Activated T-cell treated with anti-CD3 and anti-CD28 coated beads, Interleukin-2, amount 50 U/mL, for 24 hours (primary cell): ENCODE measurements around the gene FAM120B.

Source experiments
- DNase-seq: peaks from one replicate; pipeline ENCODE4 v3.0.0-alpha.2; 2020
- H3K27ac Mint-ChIP-seq: 2 replicates; pipeline ENCODE4 v1.8.0; 2020; ENCODE audit warnings: mild to moderate bottlenecking, mixed read lengths
- H3K27me3 Mint-ChIP-seq: 2 replicates; pipeline ENCODE4 v1.8.0; 2020; ENCODE audit warnings: mixed read lengths
- H3K36me3 Mint-ChIP-seq: 2 replicates; pipeline ENCODE4 v1.8.0; 2020; ENCODE audit warnings: low read depth, mixed read lengths
- H3K4me1 Mint-ChIP-seq: 2 replicates; pipeline ENCODE4 v1.8.0; 2020; ENCODE audit warnings: low read depth, mixed read lengths
- H3K4me3 Mint-ChIP-seq: 2 replicates; pipeline ENCODE4 v1.8.0; 2020; ENCODE audit warnings: mild to moderate bottlenecking, moderate library complexity, mixed read lengths
- H3K9me3 Mint-ChIP-seq: 2 replicates; pipeline ENCODE4 v1.8.0; 2020; ENCODE audit warnings: mixed read lengths

FAM120B gene

DNA sequence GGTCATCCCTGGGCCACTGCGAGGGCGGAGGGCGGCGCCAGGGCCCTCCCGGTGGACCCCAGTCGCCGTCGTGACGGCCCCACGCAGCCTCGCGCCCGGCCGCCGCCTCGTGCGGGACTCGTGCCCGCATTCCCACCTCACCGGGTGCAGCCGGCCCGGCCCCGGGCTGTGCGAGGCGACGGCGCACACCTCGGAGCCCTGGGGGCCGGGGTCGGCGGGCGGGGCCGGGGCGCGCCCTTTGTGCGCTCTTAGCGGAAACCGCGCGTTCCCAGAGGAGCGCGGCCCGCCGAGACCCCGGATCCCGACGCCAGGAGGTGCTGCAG lies 10.2 kb upstream of the FAM120B start:
- Mint-ChIP-seq H3K9me3 (peaks cover under 1% of the 10 kb centered on the region), H3K4me3 (peak overlapping the region; percentile 57), H3K4me1 (peaks cover 38% of the 10 kb centered on the region), H3K27me3 (peaks cover 80% of the 10 kb centered on the region), H3K27ac (no peak overlapping the region), H3K36me3 (no peaks in the 10 kb centered on the region)
- no peak for DNase-seq

DNA sequence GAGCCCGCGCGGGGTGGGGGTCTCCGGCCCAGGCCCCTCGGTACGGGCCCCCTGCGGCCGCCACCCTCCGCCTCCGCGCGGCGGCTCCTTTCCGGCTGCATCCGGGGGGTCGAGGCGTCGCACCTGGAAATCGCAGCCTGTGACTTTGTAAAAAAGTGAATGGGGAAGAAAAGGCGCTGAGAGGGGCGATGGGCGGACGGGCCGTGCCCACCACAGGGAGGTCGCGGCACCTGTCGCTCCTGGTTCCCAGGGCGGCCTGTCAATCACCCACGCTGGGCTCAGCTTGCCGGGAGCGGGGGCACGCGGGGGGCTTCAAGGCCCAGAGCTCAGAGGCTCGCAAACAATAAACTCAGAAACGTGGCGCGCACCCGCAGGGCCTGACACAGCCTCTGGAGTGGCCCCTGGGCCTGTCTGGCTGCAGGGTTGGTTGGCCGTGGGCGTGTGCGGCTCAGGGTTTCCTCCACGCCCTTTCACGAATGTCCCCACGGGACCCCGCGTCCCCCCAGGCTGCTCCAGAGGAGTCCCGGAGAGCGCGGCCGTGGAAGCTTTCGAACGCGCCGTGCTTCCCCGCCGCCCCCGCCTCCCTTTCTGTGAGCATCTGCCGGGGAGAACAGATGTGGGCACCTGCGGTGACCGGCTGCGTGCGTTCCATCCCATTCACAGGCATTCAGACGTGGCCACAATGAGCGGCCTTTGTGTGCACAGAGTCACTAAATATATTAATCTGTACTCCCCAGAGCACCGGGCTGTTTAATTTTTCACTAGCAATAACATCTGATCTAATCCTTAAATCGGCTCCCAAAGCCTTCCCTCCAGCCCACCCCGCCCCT lies 9.6 kb upstream of the FAM120B start:
- Mint-ChIP-seq H3K27ac (no peak overlapping the region), H3K36me3 (no peaks in the 10 kb centered on the region), H3K4me1 (peaks cover 35% of the 10 kb centered on the region), H3K4me3 (no peak overlapping the region), H3K27me3 (peaks cover 81% of the 10 kb centered on the region), H3K9me3 (peaks cover 3% of the 10 kb centered on the region)
- DNase-seq, result no peak

DNA sequence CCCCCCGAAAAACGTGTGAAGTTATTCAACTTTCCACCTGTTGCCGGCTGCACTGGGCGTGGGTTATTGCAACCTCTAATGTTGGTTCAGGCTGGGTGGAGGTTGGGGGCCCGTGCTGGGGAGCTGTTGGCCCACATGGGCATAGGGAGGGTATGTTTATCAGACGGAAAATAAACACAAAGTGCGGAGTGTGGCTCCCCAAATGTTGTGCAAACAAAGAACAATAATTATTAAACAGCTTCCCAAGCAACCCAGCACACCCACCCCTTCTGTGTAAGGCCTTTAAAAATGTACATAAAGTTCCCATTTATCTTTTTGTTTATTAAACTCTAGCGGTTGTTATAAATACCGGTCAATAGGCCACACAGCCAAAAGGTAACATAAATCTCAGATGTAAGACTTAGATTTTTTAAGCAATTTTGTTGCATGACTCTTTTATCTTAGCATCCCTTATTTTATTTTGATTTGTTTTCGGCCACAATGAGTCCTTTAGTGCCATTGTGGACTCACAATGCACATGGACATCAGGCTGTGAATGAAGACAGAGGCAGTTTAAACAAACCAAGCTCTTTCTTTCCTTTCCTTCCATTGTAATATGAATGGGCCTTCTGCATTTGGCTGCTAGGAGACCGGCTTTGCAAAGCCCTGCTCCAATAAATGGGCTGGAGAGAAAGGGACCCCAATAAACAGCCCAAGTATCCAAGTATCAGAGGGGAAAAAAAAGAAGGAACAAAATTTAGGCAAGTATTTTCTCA lies 8.8 kb upstream of the FAM120B start:
- H3K27me3 Mint-ChIP-seq, result peaks cover 79% of the 10 kb centered on the region
- H3K4me3 Mint-ChIP-seq, result no peak overlapping the region
- H3K9me3 Mint-ChIP-seq, result peaks cover 3% of the 10 kb centered on the region
- H3K36me3 Mint-ChIP-seq, result no peaks in the 10 kb centered on the region
- H3K4me1 Mint-ChIP-seq, result peaks cover 27% of the 10 kb centered on the region
- no peak overlapping the region for H3K27ac Mint-ChIP-seq
- DNase-seq, result no peak

DNA sequence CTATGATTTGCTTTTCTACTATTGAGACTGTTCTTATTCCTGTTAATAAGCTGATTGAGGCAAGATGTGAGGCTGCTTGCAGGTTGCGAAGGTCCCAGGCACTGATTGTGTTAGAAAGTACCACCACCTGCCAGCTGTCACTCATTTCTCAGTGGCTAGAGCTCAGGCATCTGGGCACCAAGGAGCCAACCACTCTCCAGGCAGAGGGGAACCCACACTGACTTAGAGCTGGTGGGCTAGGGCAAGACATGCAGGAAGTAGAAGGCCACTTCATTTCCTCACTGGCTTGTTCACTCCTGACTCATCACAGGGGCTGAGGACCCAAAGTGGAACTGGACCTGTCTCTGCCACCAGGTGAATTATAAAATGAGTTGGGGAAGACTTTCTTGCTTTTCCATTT lies 7.9 kb upstream of the FAM120B start:
- Mint-ChIP-seq H3K27ac (no peak overlapping the region), H3K27me3 (peaks cover 70% of the 10 kb centered on the region), H3K9me3 (peaks cover 3% of the 10 kb centered on the region), H3K36me3 (no peaks in the 10 kb centered on the region), H3K4me1 (peaks cover 18% of the 10 kb centered on the region), H3K4me3 (no peak overlapping the region)
- DNase-seq, result no peak

DNA sequence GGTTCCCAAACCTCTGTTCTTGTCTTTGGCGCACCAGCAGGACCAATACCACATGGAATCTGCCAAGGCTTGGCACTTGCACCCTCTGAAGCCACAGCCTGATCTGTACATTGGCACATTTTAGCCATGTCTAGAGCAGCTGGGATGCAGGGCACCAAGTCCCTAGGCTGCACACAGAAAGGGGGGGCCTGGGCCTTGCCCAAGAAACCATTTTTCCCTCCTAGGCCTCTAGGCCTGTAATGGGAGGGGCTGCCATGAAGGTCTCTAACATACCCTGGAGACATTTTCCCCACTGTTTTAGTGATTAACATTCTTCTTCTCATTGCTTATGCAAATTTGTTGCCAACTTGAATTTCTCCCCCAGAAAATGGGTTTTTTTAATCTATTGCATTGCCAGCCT lies 5.4 kb upstream of the FAM120B start:
- Mint-ChIP-seq H3K27ac (no peak overlapping the region), H3K4me1 (peaks cover 4% of the 10 kb centered on the region), H3K36me3 (no peaks in the 10 kb centered on the region), H3K9me3 (peaks cover 3% of the 10 kb centered on the region), H3K27me3 (peaks cover 52% of the 10 kb centered on the region), H3K4me3 (no peak overlapping the region)
- DNase-seq, result no peak

DNA sequence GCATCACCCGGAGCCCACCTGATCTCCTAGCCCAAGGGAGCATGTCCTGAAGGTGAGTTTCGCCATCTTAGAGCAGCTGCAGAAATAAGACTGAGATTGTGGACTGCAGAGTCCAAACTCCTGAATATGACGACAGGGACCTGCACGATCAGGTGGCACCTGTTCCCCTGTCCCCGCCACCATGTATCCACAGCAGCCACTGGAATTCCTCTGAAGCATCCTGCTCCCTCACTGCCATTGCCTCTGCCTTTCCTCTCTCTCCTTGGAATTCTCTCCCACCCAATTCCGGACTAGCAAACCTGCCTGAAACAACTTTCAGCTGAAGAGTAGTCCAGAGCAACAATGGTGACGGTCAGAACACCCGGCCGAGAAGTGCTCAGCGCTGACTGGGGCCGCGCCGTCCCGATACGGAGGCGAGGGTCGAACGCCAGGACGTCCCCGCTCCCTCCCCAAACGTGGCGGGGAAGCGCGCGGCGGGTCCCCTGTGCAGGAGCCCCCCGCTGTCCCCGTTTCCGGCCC lies 694 bp upstream of the FAM120B start:
- H3K27me3 Mint-ChIP-seq, result peaks cover 17% of the 10 kb centered on the region
- no peak for DNase-seq
- peak overlapping the region; percentile 41 for H3K27ac Mint-ChIP-seq
- peaks cover 35% of the 10 kb centered on the region for H3K4me1 Mint-ChIP-seq
- H3K9me3 Mint-ChIP-seq, result peaks cover 3% of the 10 kb centered on the region
- H3K4me3 Mint-ChIP-seq, result peak overlapping the region; percentile 95
- peaks cover 26% of the 10 kb centered on the region for H3K36me3 Mint-ChIP-seq

DNA sequence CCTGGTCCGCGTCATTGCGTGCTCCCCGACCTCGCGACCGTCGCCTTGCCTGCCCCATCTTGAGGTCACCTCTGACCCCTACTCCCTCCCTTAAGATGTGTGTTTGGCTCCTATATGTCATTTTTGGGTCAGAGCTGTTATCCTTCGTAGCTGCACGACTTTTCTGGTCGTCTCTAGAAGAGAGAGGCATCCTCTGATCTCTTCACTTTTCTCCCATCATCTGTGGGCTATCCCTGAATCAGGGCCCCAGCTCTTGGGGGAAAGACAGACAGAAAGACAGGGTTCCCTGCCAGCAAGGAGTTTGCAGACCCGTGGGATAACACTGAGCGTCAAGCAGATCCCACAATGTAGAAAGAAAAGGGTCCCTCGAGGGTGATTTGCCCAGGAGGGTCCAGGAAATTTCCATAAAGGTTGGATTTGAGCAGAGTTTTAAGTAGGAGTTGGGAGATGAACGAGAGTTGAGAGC lies 555 bp downstream of the FAM120B start:
- Mint-ChIP-seq H3K4me3 (peak overlapping the region; percentile 95), H3K27ac (peak overlapping the region; percentile 97), H3K9me3 (no peaks in the 10 kb centered on the region), H3K27me3 (peaks cover 9% of the 10 kb centered on the region), H3K4me1 (peaks cover 45% of the 10 kb centered on the region), H3K36me3 (peaks cover 36% of the 10 kb centered on the region)
- no peak for DNase-seq

DNA sequence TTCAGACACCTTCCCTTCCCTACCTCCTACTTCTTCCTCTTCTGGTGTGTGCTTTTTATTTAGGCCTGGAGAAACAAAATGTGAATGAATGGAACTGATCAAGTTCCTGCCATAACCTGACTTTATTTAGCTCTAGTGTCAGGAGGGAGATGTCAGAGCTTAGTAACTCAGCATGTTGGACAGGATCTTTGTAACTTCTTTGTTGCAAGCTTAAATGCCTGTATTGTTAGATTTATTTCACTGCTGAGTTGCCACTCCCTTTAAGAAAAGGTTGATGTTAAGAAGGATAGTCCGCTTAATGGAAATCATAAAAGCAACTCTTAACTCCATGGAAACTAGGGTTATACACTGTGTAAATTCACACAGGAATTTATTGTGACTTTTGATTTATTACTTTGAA lies 2.2 kb downstream of the FAM120B start:
- H3K9me3 Mint-ChIP-seq, result no peaks in the 10 kb centered on the region
- peaks cover 60% of the 10 kb centered on the region for H3K4me1 Mint-ChIP-seq
- H3K4me3 Mint-ChIP-seq, result peak overlapping the region; percentile 95
- peaks cover 4% of the 10 kb centered on the region for H3K27me3 Mint-ChIP-seq
- H3K36me3 Mint-ChIP-seq, result peaks cover 45% of the 10 kb centered on the region
- no peak for DNase-seq
- H3K27ac Mint-ChIP-seq, result peak overlapping the region; percentile 70

DNA sequence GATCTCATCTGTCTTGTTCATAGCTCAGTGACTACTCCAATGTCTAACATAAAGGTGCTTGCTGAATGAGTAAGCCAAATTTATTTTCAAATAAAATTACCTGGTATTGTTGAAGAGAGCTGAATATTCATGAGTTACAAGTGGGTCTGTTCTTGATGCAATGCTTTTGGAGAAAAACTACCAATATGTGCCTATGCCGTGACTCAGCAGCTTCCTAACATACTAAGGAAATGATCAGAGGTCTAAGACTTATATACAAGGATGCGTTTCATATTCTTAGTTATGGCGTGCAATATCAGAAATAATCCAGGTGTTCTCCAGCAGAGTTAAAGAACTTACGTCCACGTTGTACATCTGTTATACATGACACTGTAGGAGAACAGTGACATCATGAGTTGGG lies 5.1 kb downstream of the FAM120B start:
- peak overlapping the region; percentile 44 for H3K27ac Mint-ChIP-seq
- H3K4me1 Mint-ChIP-seq, result peaks cover 82% of the 10 kb centered on the region

DNA sequence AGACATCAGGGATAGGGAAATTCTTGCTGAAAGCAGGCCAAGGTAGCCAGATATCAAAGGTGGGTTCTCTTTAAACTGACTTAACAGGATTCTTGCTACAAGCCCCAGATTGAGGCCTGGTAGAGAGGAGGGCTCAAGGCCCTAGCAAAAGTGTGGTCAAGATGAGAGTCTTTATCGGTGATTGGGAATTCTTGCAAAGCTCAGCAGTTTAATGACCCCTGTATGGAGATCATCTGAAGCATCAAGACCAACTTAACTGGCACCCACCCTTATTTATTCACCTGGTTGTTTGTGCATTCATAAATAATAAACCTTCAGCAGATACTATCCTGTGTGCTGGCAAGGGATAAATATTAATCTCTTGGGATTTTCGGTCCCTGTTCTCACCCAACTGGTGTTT lies 6.3 kb downstream of the FAM120B start:
- Mint-ChIP-seq H3K4me1 (peaks cover 76% of the 10 kb centered on the region), H3K36me3 (peaks cover 55% of the 10 kb centered on the region), H3K27me3 (no peaks in the 10 kb centered on the region), H3K9me3 (no peaks in the 10 kb centered on the region), H3K27ac (peak overlapping the region; percentile 49), H3K4me3 (no peak overlapping the region)
- no peak for DNase-seq

More for the DNA sequence above, 5.1 kb downstream of the FAM120B start:
- H3K4me3 Mint-ChIP-seq, result no peak overlapping the region
- peaks cover 53% of the 10 kb centered on the region for H3K36me3 Mint-ChIP-seq
- H3K27me3 Mint-ChIP-seq, result no peaks in the 10 kb centered on the region
- no peaks in the 10 kb centered on the region for H3K9me3 Mint-ChIP-seq
- DNase-seq, result no peak

DNA sequence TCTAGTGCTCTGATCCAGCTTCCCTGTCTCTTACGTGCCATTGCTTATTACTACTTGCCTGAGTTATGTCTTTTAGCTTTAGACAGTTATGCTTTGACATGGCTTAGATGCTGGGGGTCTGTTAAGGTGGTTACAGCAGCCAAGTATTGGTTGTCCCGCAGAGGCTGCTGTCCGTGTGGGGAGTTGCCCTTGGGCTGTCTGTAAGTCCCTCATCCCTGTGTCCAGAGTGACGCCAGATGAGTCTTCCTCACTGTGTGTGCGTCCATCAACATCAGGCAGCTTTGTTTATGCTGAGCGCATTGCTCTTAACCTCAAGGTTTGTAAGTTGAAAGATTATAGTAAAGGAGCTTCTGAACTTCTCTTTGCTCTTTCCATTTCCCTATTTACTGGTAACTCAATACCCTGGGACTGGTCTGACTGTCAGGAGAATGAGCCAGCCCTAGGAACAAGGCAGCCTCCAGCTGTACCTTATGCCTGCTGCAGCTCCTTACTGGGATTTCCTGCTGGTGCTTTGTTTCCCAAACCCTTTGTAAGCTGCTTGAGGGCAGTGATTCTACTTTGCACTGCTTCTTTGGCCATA lies 7.2 kb downstream of the FAM120B start:
- peaks cover 55% of the 10 kb centered on the region for H3K36me3 Mint-ChIP-seq
- H3K27me3 Mint-ChIP-seq, result no peaks in the 10 kb centered on the region
- H3K4me1 Mint-ChIP-seq, result peaks cover 67% of the 10 kb centered on the region
- no peak overlapping the region for H3K4me3 Mint-ChIP-seq
- no peaks in the 10 kb centered on the region for H3K9me3 Mint-ChIP-seq
- H3K27ac Mint-ChIP-seq, result no peak overlapping the region
- no peak for DNase-seq

DNA sequence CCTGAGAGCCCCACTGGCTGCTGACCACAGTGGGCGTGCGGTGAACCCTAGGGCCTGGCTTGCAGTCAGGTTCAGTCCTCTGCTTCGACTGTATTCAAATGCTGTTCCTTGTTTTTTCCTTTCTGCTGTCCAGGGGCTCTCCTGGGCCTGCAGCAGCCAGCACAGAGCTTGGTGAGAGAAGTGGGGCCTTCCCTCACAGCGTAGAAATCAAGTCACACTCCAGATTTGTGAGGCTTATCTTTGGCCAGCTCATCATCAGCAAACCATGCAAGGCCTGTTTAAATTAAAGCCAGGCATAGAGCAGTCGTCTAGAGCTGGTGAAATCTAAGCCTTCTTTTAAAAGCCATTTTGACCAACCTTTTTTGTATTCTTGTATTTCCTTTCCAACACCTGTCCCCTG lies 8.4 kb downstream of the FAM120B start:
- Mint-ChIP-seq H3K27ac (no peak overlapping the region), H3K4me1 (peaks cover 66% of the 10 kb centered on the region), H3K27me3 (no peaks in the 10 kb centered on the region), H3K36me3 (peaks cover 62% of the 10 kb centered on the region), H3K4me3 (no peak overlapping the region), H3K9me3 (no peaks in the 10 kb centered on the region)
- no peak for DNase-seq

DNA sequence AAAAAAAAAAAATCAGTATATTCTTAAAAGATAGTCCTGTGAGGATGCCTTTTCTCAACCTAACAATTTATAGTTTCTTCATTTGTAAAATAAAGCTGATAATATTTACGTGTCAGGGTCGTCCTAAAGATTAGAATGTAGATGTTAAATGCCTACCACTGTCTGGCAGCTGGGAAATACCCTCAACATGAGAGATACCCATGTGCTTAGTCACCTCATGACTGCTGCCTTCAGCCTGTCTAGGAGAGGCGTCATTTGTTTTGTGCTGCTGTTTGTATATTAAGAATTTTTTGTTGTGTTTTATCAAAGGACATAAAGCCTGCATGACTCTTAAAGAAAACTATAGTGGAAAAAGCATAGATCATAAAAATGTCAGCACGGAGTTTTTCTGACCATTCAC lies 9.5 kb downstream of the FAM120B start:
- Mint-ChIP-seq H3K4me1 (peaks cover 63% of the 10 kb centered on the region), H3K4me3 (no peak overlapping the region), H3K27me3 (no peaks in the 10 kb centered on the region), H3K9me3 (no peaks in the 10 kb centered on the region), H3K27ac (peak overlapping the region; percentile 37), H3K36me3 (peaks cover 70% of the 10 kb centered on the region)
- no peak for DNase-seq

DNA sequence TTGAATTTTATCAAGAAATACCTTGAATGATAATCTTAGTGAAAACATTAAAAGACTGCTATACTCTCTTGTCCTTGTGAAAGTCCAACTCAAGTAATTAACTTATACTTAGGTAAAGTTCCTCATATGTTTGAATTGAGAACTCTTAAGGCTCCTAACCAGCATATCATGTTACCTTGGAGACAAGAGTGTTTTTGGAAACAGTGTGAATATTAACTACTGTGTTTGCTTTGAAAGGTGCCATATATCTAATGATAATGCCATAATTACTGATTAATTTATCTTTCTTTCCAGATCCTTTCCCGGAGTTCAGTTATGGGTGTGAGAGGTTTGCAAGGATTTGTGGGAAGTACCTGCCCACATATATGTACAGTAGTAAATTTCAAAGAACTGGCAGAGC lies 10.5 kb downstream of the FAM120B start:
- Mint-ChIP-seq H3K27ac (no peak overlapping the region), H3K4me1 (peaks cover 56% of the 10 kb centered on the region)
- DNase-seq, result no peak

DNA sequence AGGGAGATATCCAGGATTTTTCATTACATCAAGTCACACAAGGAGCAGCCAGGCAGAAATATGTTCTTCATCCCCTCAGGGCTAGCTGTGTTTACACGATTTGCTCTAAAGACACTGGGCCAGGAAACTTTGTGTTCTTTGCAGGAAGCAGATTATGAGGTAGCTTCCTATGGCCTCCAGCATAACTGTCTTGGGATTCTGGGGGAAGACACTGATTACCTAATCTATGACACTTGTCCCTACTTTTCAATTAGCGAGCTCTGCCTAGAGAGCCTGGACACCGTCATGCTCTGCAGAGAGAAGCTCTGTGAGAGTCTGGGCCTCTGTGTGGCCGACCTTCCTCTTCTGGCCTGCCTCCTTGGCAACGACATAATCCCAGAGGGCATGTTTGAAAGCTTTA lies 11.2 kb downstream of the FAM120B start:
- no peak overlapping the region for H3K4me3 Mint-ChIP-seq
- H3K27me3 Mint-ChIP-seq, result no peaks in the 10 kb centered on the region
- H3K9me3 Mint-ChIP-seq, result no peaks in the 10 kb centered on the region
- H3K4me1 Mint-ChIP-seq, result peaks cover 56% of the 10 kb centered on the region
- H3K27ac Mint-ChIP-seq, result no peak overlapping the region
- peaks cover 74% of the 10 kb centered on the region for H3K36me3 Mint-ChIP-seq
- no peak for DNase-seq

More for the DNA sequence above, 10.5 kb downstream of the FAM120B start:
- Mint-ChIP-seq H3K9me3 (no peaks in the 10 kb centered on the region), H3K4me3 (no peak overlapping the region), H3K36me3 (peaks cover 72% of the 10 kb centered on the region), H3K27me3 (no peaks in the 10 kb centered on the region)
